ENCODE measurements around the gene RNF26.

Gene RNF26

GRCh38 chr11:119334174-119334930 is at the start of gene RNF26:
Gene RNF26 (plus strand): TSS chr11:119334527. CDS start chr11:119335123, 596 bp downstream.
- peak within 1 kb of the TSS; percentile 69 for H3K4me3 ChIP-seq (ENCODE audit: low read depth, low read length)
- DNase-seq (ENCODE audit: low read depth) = peak; percentile 99
- peak; percentile 30; the same call in 1 of the 2 replicates for TF ChIP-seq MAX (IDR thresholded peaks at IDR 0.05; ENCODE audit: low read depth, low read length)
- TF ChIP-seq POLR2A (IDR thresholded peaks at IDR 0.05; ENCODE audit: extremely low read depth, insufficient read length) = peak; percentile 81
- TF ChIP-seq MYC (IDR thresholded peaks at IDR 0.05; ENCODE audit: low read depth, low read length) = no peak; the same call in 1 of the 2 replicates
- TF ChIP-seq CTCF (IDR thresholded peaks at IDR 0.05; ENCODE audit: low read depth, low read length) = no peak

GRCh38 chr11:119285431-119285830 is 48.9 kb upstream of the RNF26 start:
- no peak overlapping the region for H3K4me3 ChIP-seq (ENCODE audit: low read depth, low read length)
- no peak for TF ChIP-seq MAX (IDR thresholded peaks at IDR 0.05; ENCODE audit: low read depth, low read length)
- no peak for TF ChIP-seq MYC (IDR thresholded peaks at IDR 0.05; ENCODE audit: low read depth, low read length)
- no peak for TF ChIP-seq POLR2A (IDR thresholded peaks at IDR 0.05; ENCODE audit: extremely low read depth, insufficient read length)
- no peak for DNase-seq (ENCODE audit: low read depth)

- TF ChIP-seq POLR2A (IDR thresholded peaks at IDR 0.05; ENCODE audit: extremely low read depth, insufficient read length) (no peak), CTCF (IDR thresholded peaks at IDR 0.05; ENCODE audit: low read depth, low read length) (no peak), MYC (IDR thresholded peaks at IDR 0.05; ENCODE audit: low read depth, low read length) (no peak), MAX (IDR thresholded peaks at IDR 0.05; ENCODE audit: low read depth, low read length) (no peak)
- DNase-seq (ENCODE audit: low read depth) = no peak
- no peak overlapping the region for H3K4me3 ChIP-seq (ENCODE audit: low read depth, low read length)
These were observed 46.1 kb upstream of the RNF26 start for GRCh38 chr11:119288219-119288618.

- no peak for DNase-seq (ENCODE audit: low read depth)
- TF ChIP-seq MAX (IDR thresholded peaks at IDR 0.05; ENCODE audit: low read depth, low read length) = no peak
- no peak for TF ChIP-seq POLR2A (IDR thresholded peaks at IDR 0.05; ENCODE audit: extremely low read depth, insufficient read length)
- TF ChIP-seq MYC (IDR thresholded peaks at IDR 0.05; ENCODE audit: low read depth, low read length) = no peak
- no peak overlapping the region for H3K4me3 ChIP-seq (ENCODE audit: low read depth, low read length)
These were observed 43.3 kb upstream of the RNF26 start for GRCh38 chr11:119290894-119291497.

GRCh38 chr11:119293461-119293860 is 40.9 kb upstream of the RNF26 start:
- no peak for DNase-seq (ENCODE audit: low read depth)
- TF ChIP-seq CTCF (IDR thresholded peaks at IDR 0.05; ENCODE audit: low read depth, low read length) = no peak
- TF ChIP-seq POLR2A (IDR thresholded peaks at IDR 0.05; ENCODE audit: extremely low read depth, insufficient read length) = no peak
- TF ChIP-seq MYC (IDR thresholded peaks at IDR 0.05; ENCODE audit: low read depth, low read length) = no peak
- TF ChIP-seq MAX (IDR thresholded peaks at IDR 0.05; ENCODE audit: low read depth, low read length) = no peak
- H3K4me3 ChIP-seq (ENCODE audit: low read depth, low read length) = no peak overlapping the region

- no peak overlapping the region for H3K4me3 ChIP-seq (ENCODE audit: low read depth, low read length)
- DNase-seq (ENCODE audit: low read depth) = peak; percentile 18
- peak; percentile 16 for TF ChIP-seq CTCF (IDR thresholded peaks at IDR 0.05; ENCODE audit: low read depth, low read length)
- TF ChIP-seq POLR2A (IDR thresholded peaks at IDR 0.05; ENCODE audit: extremely low read depth, insufficient read length) = no peak
These were observed 39.1 kb upstream of the RNF26 start for GRCh38 chr11:119295178-119295577.

Data from NB4 (cell line).